Loucy (cell line): ENCODE measurements around the gene ARNT2.

ENCODE experiments used
- H2AFZ ChIP-seq: fragments of 200-600 bp; sonication (generic); 2 replicates; pipeline ENCODE4 v1.6.0; 2016; ENCODE audit warnings: antibody characterized with exemption, mild to moderate bottlenecking, low read length, moderate library complexity
- H3F3A ChIP-seq: fragments of 200-600 bp; 2 replicates; pipeline ENCODE4 v1.6.0; 2016; ENCODE audit warnings: antibody characterized with exemption, low read depth, mild to moderate bottlenecking
- H3K27me3 ChIP-seq: fragments of 200-600 bp; sonication (generic); 2 replicates; pipeline ENCODE4 v1.6.1; 2014; ENCODE audit warnings: low read length, mild to moderate bottlenecking; ENCODE audit not compliant: insufficient read depth, poor library complexity, severe bottlenecking
- H3K36me3 ChIP-seq: fragments of 200-600 bp; sonication (generic); 2 replicates; pipeline ENCODE4 v1.6.1; 2016; ENCODE audit warnings: low read length; ENCODE audit not compliant: insufficient read depth
- H3K4me1 ChIP-seq: fragments of 200-600 bp; sonication (generic); 2 replicates; pipeline ENCODE4 v1.5.1; 2014; ENCODE audit warnings: low read length, mild to moderate bottlenecking; ENCODE audit not compliant: insufficient read depth, poor library complexity, severe bottlenecking
- H3K4me2 ChIP-seq: fragments of 200-600 bp; sonication (generic); 2 replicates; pipeline ENCODE4 v1.6.0; 2014; ENCODE audit warnings: antibody characterized with exemption, low read length, low read depth, mild to moderate bottlenecking; ENCODE audit not compliant: poor library complexity, severe bottlenecking
- H3K4me3 ChIP-seq: fragments of 200-600 bp; sonication (generic); 2 replicates; pipeline ENCODE4 v1.5.1; 2014; ENCODE audit warnings: low read length, mild to moderate bottlenecking, mixed read lengths; ENCODE audit not compliant: poor library complexity, severe bottlenecking
- H3K79me2 ChIP-seq: fragments of 200-600 bp; sonication (generic); 2 replicates; pipeline ENCODE4 v1.6.1; 2014; ENCODE audit warnings: low read length; ENCODE audit not compliant: insufficient read depth
- H3K9ac ChIP-seq: fragments of 200-600 bp; sonication (generic); 2 replicates; pipeline ENCODE4 v1.6.0; 2014; ENCODE audit warnings: mild to moderate bottlenecking, low read depth, low read length, moderate library complexity; ENCODE audit not compliant: poor library complexity, severe bottlenecking
- H3K9me2 ChIP-seq: fragments of 200-600 bp; sonication (generic); replicated peaks from 2 replicates; pipeline ENCODE4 v1.6.1; 2016; ENCODE audit warnings: low read depth, low read length, mixed read lengths
- H3K9me3 ChIP-seq: fragments of 200-600 bp; sonication (generic); 2 replicates; pipeline ENCODE4 v1.6.1; 2014; ENCODE audit warnings: mild to moderate bottlenecking, antibody characterized with exemption, low read length, low read depth; ENCODE audit not compliant: insufficient read depth
- H4K20me1 ChIP-seq: fragments of 200-600 bp; sonication (generic); 2 replicates; pipeline ENCODE4 v1.6.0; 2014; ENCODE audit warnings: antibody characterized with exemption, low read length, mild to moderate bottlenecking; ENCODE audit not compliant: insufficient read depth, poor library complexity, severe bottlenecking
- CTCF ChIP-seq: fragments of 200-600 bp; sonication (generic); conservative IDR thresholded peaks from 2 replicates; pipeline ENCODE4 v1.5.1; 2014; ENCODE audit warnings: mild to moderate bottlenecking, antibody characterized with exemption, low read length
- EZH2phosphoT487 ChIP-seq: fragments of 200-600 bp; IDR thresholded peaks from 2 replicates; pipeline ENCODE4 v1.6.1; 2018; ENCODE audit warnings: antibody characterized with exemption, mild to moderate bottlenecking, moderate library complexity, borderline replicate concordance

Gene ARNT2

GRCh38 chr15:80514071-80514780 lies 110.0 kb downstream of the ARNT2 start:
- Histone ChIP-seq H3K4me1 (no peaks in the 10 kb centered on the region), H3K4me3 (no peak overlapping the region), H4K20me1 (no peaks in the 10 kb centered on the region), H3K27me3 (no peaks in the 10 kb centered on the region), H2AFZ (no peak overlapping the region), H3K9me2 (no peaks in the 10 kb centered on the region), H3K9ac (no peak overlapping the region), H3F3A (no peaks in the 10 kb centered on the region), H3K36me3 (no peaks in the 10 kb centered on the region), H3K4me2 (no peak overlapping the region), H3K9me3 (no peaks in the 10 kb centered on the region), H3K79me2 (no peaks in the 10 kb centered on the region)
- TF ChIP-seq EZH2phosphoT487 (no peak), CTCF (no peak)

- H3K9me2 ChIP-seq: no peaks in the 10 kb centered on the region
- no peaks in the 10 kb centered on the region for H3K27me3 ChIP-seq
- H3K36me3 ChIP-seq: no peaks in the 10 kb centered on the region
- no peaks in the 10 kb centered on the region for H3K79me2 ChIP-seq
- H3K9ac ChIP-seq: no peak overlapping the region
- H4K20me1 ChIP-seq: no peaks in the 10 kb centered on the region
- no peak overlapping the region for H2AFZ ChIP-seq
- H3F3A ChIP-seq: no peaks in the 10 kb centered on the region
- no peaks in the 10 kb centered on the region for H3K9me3 ChIP-seq
- TF ChIP-seq CTCF (no peak), EZH2phosphoT487 (no peak)
- no peak overlapping the region for H3K4me2 ChIP-seq
- no peaks in the 10 kb centered on the region for H3K4me1 ChIP-seq
- H3K4me3 ChIP-seq: no peak overlapping the region
Measured at GRCh38 chr15:80517290-80517689, 113.1 kb downstream of the ARNT2 start.

- Histone ChIP-seq H3K9me2 (no peaks in the 10 kb centered on the region), H3K27me3 (no peaks in the 10 kb centered on the region), H3K4me2 (no peak overlapping the region), H3K79me2 (no peaks in the 10 kb centered on the region), H3F3A (no peaks in the 10 kb centered on the region), H4K20me1 (no peaks in the 10 kb centered on the region), H3K9ac (no peak overlapping the region), H3K4me3 (no peak overlapping the region), H3K9me3 (no peaks in the 10 kb centered on the region), H3K36me3 (no peaks in the 10 kb centered on the region), H3K4me1 (no peaks in the 10 kb centered on the region), H2AFZ (no peak overlapping the region)
- TF ChIP-seq CTCF (no peak), EZH2phosphoT487 (no peak)
Measured at GRCh38 chr15:80518522-80518921, 114.3 kb downstream of the ARNT2 start.
